H1 (cell line): ENCODE results near the gene PKD1. TPM values are rescaled to one million over a fixed set of nuclear protein-coding genes. Genes with fewer than 3 reads are reported as not detected.

Source experiments
- CBX8 ChIP-seq: fragments of 300-800, 300-1000 bp; sonication (generic); IDR thresholded peaks from 2 replicates; pipeline ENCODE4 v1.7.1; 2016; ENCODE audit warnings: low read depth, low read length, borderline replicate concordance
- CREB1 ChIP-seq: IDR thresholded peaks from 2 replicates; pipeline ENCODE4 v1.6.1; 2012; ENCODE audit warnings: inconsistent platforms
- CTBP2 ChIP-seq: IDR thresholded peaks from 2 replicates; pipeline ENCODE4 v1.7.0; 2011; ENCODE audit warnings: borderline replicate concordance, mild to moderate bottlenecking, moderate library complexity, mixed read lengths, low read length; ENCODE audit not compliant: insufficient read depth, insufficient read length
- EP300 ChIP-seq, 2 experiments: IDR thresholded peaks; 1 replicate in 1 of 2; 2 replicates in 1 of 2; pipeline ENCODE4 v1.6.1; 2011 to 2012; ENCODE audit warnings: low read depth in 2 of 2, low read length in 2 of 2, mild to moderate bottlenecking in 2 of 2, borderline replicate concordance in 1 of 2, inconsistent platforms in 1 of 2, moderate library complexity in 1 of 2
- SAP30 ChIP-seq: fragments of 300-600 bp; sonication (generic); IDR thresholded peaks from 2 replicates; pipeline ENCODE4 v1.7.1; 2012; ENCODE audit warnings: low read length, moderate library complexity, mild to moderate bottlenecking, inconsistent platforms; ENCODE audit not compliant: insufficient read depth, insufficient replicate concordance
- SIRT6 ChIP-seq: IDR thresholded peaks from one replicate; pipeline ENCODE4 v1.7.1; 2012; ENCODE audit warnings: low read length, inconsistent platforms
- TCF12 ChIP-seq: IDR thresholded peaks from 2 replicates; pipeline ENCODE4 v1.6.1; 2011; ENCODE audit warnings: low read depth, mild to moderate bottlenecking, low read length
- ZNF274 ChIP-seq: IDR thresholded peaks from 2 replicates; pipeline ENCODE4 v1.7.0; 2012; ENCODE audit warnings: low read length, borderline replicate concordance; ENCODE audit errors: extremely low read depth
- polyA plus RNA-seq, 7 experiments: library from polyadenylated mRNA; depleted of rRNA in 3 of 7; stranded (reverse) in 5 of 7; unstranded in 2 of 7; fragments of >200 nt in 5 of 7; fragments of 200-250 nt in 2 of 7; gene quantifications; 1 replicate in 5 of 7; 2 replicates in 1 of 7; 4 replicates in 1 of 7; pipeline versions ENCODE4 v1.2.1 to v1.2.3, GENCODE V29; 2011 to 2013; ENCODE audit warnings: missing spikeins in 2 of 7, mixed read lengths in 2 of 7
- total RNA-seq: library from RNA; stranded (reverse); fragmentation: NEBNext Ultra II Directional; extraction: Animal tissue kit (Norgen Biotek cat#: 25700); gene quantifications from 2 replicates; pipeline ENCODE4 v1.2.1, GENCODE V29; 2021

PKD1 gene
- total and polyA plus RNA-seq, 2 of the 8 experiments (the other 6 are each of a cell fraction or from before 2014, with no cell fraction given), result 40.6 to 52.7 TPM

DNA sequence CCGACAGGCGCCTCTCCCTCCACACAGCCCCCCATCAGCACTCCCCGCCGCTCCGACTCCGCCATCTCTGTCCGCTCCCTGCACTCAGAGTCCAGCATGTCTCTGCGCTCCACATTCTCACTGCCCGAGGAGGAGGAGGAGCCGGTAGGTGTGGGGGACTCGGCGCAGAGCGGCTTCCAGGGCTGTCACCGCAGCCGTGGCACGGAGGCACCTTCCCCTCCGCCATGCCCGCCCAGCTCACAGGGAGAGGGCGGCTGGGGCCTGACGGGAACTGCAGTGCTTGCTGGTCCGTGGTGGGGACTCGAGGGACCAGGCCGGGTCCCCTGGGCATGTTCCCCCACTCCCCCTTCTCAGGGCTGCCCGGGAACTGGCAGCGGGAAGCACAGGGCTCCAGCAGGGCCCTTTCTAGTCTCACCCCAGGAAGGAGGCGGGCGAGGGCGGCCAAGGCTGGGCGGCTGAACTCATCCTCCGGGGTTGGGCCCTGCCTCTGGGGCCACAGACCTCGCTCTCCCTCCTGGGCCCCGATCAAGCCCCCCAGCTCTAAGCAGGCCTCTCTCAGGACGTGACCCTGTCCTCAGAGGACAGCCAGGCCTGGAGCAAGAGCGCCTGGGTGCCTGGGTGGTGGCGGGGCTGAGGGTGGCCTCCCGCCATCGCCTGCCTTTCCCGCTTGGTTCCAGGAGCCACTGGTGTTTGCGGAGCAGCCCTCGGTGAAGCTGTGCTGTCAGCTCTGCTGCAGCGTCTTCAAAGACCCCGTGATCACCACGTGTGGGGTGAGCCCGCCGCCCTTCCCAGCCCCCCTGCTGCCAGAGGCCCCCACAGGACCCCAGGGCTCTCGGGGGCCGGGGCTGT is 35.1 kb upstream of the PKD1 start (continued):
- no peak for TF ChIP-seq CBX8
- no peak for TF ChIP-seq SIRT6
- TF ChIP-seq ZNF274, result no peak
- TF ChIP-seq EP300 (IDR thresholded peaks at IDR 0.05; ENCODE audit: borderline replicate concordance in 1 of 2, low read depth in 2 of 2, low read length in 2 of 2), result no peak
- no peak for TF ChIP-seq TCF12
- TF ChIP-seq CTBP2, result no peak
- TF ChIP-seq SAP30, result no peak
- no peak for TF ChIP-seq CREB1
